Measurements from ENCODE around the gene ZNF223. TPM values are rescaled to one million over a fixed set of nuclear protein-coding genes. Genes with fewer than 3 reads are reported as not detected.

ZNF223 gene
- total and polyA plus RNA-seq, 9 of the 15 experiments (the other 6 are each of a cell fraction or from before 2014, with no cell fraction given) = 0.21 to 1.8 (median 0.71) TPM

- TF ChIP-seq ZNF518B (CRISPR knock-in tag; IDR thresholded peaks at IDR 0.05) (0 out of 2 replicates have a peak, but pooled peaks have one; percentile 32), ZBTB8A (IDR thresholded peaks at IDR 0.05; ENCODE audit: partially characterized antibody) (no peak), ARID2 (IDR thresholded peaks at IDR 0.05) (no peak), TAF9B (IDR thresholded peaks at IDR 0.05; ENCODE audit: partially characterized antibody) (no peak), SRSF3 (IDR thresholded peaks at IDR 0.05; ENCODE audit: insufficient read depth, low read length) (no peak), ZSCAN29 (IDR thresholded peaks at IDR 0.05) (no peak), KHSRP (IDR thresholded peaks at IDR 0.05) (no peak), MYC (IDR thresholded peaks at IDR 0.05; ENCODE audit: low read depth, low read length) (peak; percentile 52), MYC (CRISPR knock-in tag; IDR thresholded peaks at IDR 0.05; ENCODE audit: borderline replicate concordance, low read depth) (no peak), FOXA1 (IDR thresholded peaks at IDR 0.05; ENCODE audit: borderline replicate concordance) (no peak), NCOA2 (IDR thresholded peaks at IDR 0.05; ENCODE audit: partially characterized antibody in 2 of 2) (no peak), ATF1 (CRISPR knock-in tag; IDR thresholded peaks at IDR 0.05) (no peak), ATF1 (tag; IDR thresholded peaks at IDR 0.05) (peak; percentile 89), PTBP1 (IDR thresholded peaks at IDR 0.05; ENCODE audit: low read depth, low read length) (no peak), PHB (CRISPR knock-in tag; IDR thresholded peaks at IDR 0.05) (no peak), BACH1 (tag; IDR thresholded peaks at IDR 0.05) (no peak), DACH1 (IDR thresholded peaks at IDR 0.05; ENCODE audit: partially characterized antibody) (no peak)
- TF ChIP-seq, protein P1, sequence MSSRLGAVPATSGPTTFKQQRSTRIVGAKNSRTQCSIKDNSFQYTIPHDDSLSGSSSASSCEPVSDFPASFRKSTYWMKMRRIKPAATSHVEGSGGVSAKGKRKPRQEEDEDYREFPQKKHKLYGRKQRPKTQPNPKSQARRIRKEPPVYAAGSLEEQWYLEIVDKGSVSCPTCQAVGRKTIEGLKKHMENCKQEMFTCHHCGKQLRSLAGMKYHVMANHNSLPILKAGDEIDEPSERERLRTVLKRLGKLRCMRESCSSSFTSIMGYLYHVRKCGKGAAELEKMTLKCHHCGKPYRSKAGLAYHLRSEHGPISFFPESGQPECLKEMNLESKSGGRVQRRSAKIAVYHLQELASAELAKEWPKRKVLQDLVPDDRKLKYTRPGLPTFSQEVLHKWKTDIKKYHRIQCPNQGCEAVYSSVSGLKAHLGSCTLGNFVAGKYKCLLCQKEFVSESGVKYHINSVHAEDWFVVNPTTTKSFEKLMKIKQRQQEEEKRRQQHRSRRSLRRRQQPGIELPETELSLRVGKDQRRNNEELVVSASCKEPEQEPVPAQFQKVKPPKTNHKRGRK (tag; IDR thresholded peaks at IDR 0.05) = no peak
These were observed 20.1 kb downstream of the ZNF223 start, which contains the start of gene ZNF284 (continued) for GRCh38 chr19:44071824-44072542.
